Liver (tissue), 9 donors: ENCODE data around the gene GRK6. TPM values are rescaled to one million over a fixed set of nuclear protein-coding genes. Genes with fewer than 3 reads are reported as not detected.

Experiments
- DNase-seq: peaks from one replicate; pipeline ENCODE4 v3.0.0-alpha.2; 2017; ENCODE audit warnings: low spot score
- H3K27ac ChIP-seq, 2 donors: one replicate each; pipeline ENCODE4 v1.7.0; 2013; ENCODE audit warnings: inconsistent platforms in 2 of 2, low read length in 2 of 2, control low read depth in 1 of 2, low read depth in 1 of 2, mild to moderate bottlenecking in 1 of 2
- H3K27me3 ChIP-seq, 4 donors: one replicate each; pipeline versions ENCODE4 v1.6.1 to v1.7.0; 2013; ENCODE audit warnings: low read length in 3 of 4, inconsistent platforms in 1 of 4, mild to moderate bottlenecking in 1 of 4, moderate library complexity in 1 of 4; ENCODE audit not compliant: control insufficient read depth in 4 of 4, insufficient read depth in 4 of 4
- H3K36me3 ChIP-seq, 4 donors: one replicate each; pipeline versions ENCODE4 v1.6.1 to v1.7.0; 2013; ENCODE audit warnings: low read length in 3 of 4, mild to moderate bottlenecking in 3 of 4, low read depth in 1 of 4, moderate library complexity in 1 of 4; ENCODE audit not compliant: control insufficient read depth in 4 of 4, insufficient read depth in 3 of 4
- H3K4me1 ChIP-seq, 4 donors: one replicate each; pipeline versions ENCODE4 v1.6.1 to v1.7.0; 2013; ENCODE audit warnings: low read length in 3 of 4, mild to moderate bottlenecking in 3 of 4, moderate library complexity in 1 of 4; ENCODE audit not compliant: control insufficient read depth in 4 of 4, insufficient read depth in 4 of 4
- H3K4me3 ChIP-seq, 3 donors: one replicate each; pipeline versions ENCODE4 v1.6.1 to v1.7.0; 2013; ENCODE audit warnings: low read length in 3 of 3, control low read depth in 1 of 3, low read depth in 1 of 3, mild to moderate bottlenecking in 1 of 3
- H3K9ac ChIP-seq, 2 donors: one replicate each; pipeline ENCODE4 v1.7.0; 2013; ENCODE audit warnings: low read length in 2 of 2, mild to moderate bottlenecking in 2 of 2, moderate library complexity in 2 of 2, control low read depth in 1 of 2, low read depth in 1 of 2
- H3K9me3 ChIP-seq, 4 donors: one replicate each; pipeline versions ENCODE4 v1.6.1 to v1.7.0; 2013; ENCODE audit warnings: low read length in 3 of 4; ENCODE audit not compliant: control insufficient read depth in 4 of 4
- ATF3 ChIP-seq: IDR thresholded peaks from 2 replicates; pipeline ENCODE4 v1.6.1; 2016; ENCODE audit warnings: antibody characterized with exemption
- CTCF ChIP-seq: fragments of 150-350 bp; IDR thresholded peaks from 2 replicates; pipeline ENCODE4 v1.5.1; 2017; ENCODE audit warnings: improper control_type of control experiment, low read depth, low read length; ENCODE audit not compliant: missing input control
- EGR1 ChIP-seq, 2 donors: IDR thresholded peaks; 2 replicates each; pipeline ENCODE4 v1.6.1; 2016 to 2018; ENCODE audit warnings: antibody characterized with exemption in 2 of 2, low read depth in 2 of 2
- FOXA1 ChIP-seq: IDR thresholded peaks from 2 replicates; pipeline ENCODE4 v1.6.1; 2016; ENCODE audit warnings: antibody characterized with exemption
- FOXA2 ChIP-seq: IDR thresholded peaks from 2 replicates; pipeline ENCODE4 v1.6.1; 2016; ENCODE audit warnings: antibody characterized with exemption
- GABPA ChIP-seq, 2 donors: IDR thresholded peaks in 1 of 2; conservative IDR thresholded peaks in 1 of 2; 2 replicates each; pipeline ENCODE4 v1.6.1; 2016; ENCODE audit warnings: antibody characterized with exemption in 2 of 2, mild to moderate bottlenecking in 1 of 2, moderate library complexity in 1 of 2
- HNF4A ChIP-seq, 2 donors: conservative IDR thresholded peaks; 2 replicates each; pipeline ENCODE4 v1.6.1; 2016; ENCODE audit warnings: antibody characterized with exemption in 2 of 2, mild to moderate bottlenecking in 2 of 2
- HNF4G ChIP-seq: IDR thresholded peaks from 2 replicates; pipeline ENCODE4 v1.6.1; 2016; ENCODE audit warnings: antibody characterized with exemption
- JUND ChIP-seq, 2 donors: IDR thresholded peaks; 2 replicates each; pipeline ENCODE4 v1.6.1; 2016; ENCODE audit warnings: antibody characterized with exemption in 2 of 2
- MAX ChIP-seq: IDR thresholded peaks from 2 replicates; pipeline ENCODE4 v1.6.1; 2016; ENCODE audit warnings: antibody characterized with exemption
- NR2F2 ChIP-seq: IDR thresholded peaks from 2 replicates; pipeline ENCODE4 v1.6.1; 2016; ENCODE audit warnings: antibody characterized with exemption
- RAD21 ChIP-seq, 2 donors: IDR thresholded peaks; 2 replicates each; pipeline ENCODE4 v1.6.1; 2016; ENCODE audit warnings: antibody characterized with exemption in 2 of 2, mild to moderate bottlenecking in 2 of 2
- RXRA ChIP-seq, 2 donors: IDR thresholded peaks; 2 replicates each; pipeline ENCODE4 v1.6.1; 2017 to 2018; ENCODE audit warnings: antibody characterized with exemption in 2 of 2, mild to moderate bottlenecking in 1 of 2
- SP1 ChIP-seq: IDR thresholded peaks from 2 replicates; pipeline ENCODE4 v1.6.1; 2018; ENCODE audit warnings: antibody characterized with exemption, mild to moderate bottlenecking
- TAF1 ChIP-seq: conservative IDR thresholded peaks from 2 replicates; pipeline ENCODE4 v1.6.1; 2016; ENCODE audit warnings: antibody characterized with exemption, mild to moderate bottlenecking
- YY1 ChIP-seq: IDR thresholded peaks from 2 replicates; pipeline ENCODE4 v1.6.1; 2016; ENCODE audit warnings: antibody characterized with exemption, mild to moderate bottlenecking
- ZBTB33 ChIP-seq: IDR thresholded peaks from 2 replicates; pipeline ENCODE4 v1.6.1; 2016; ENCODE audit warnings: antibody characterized with exemption
- WGBS: extraction: QIAGEN DNeasy Blood & Tissue Kit; methylation state at CpG from one replicate; pipeline ENCODE4 v1.1.7; 2013; 5-methylcytosine and 5-hydroxymethylcytosine counted together
- polyA plus RNA-seq, 2 donors: library from polyadenylated mRNA; stranded (reverse) in 1 of 2; unstranded in 1 of 2; fragments of 200-250 nt in 1 of 2; fragments of >200 nt in 1 of 2; fragmentation: Nextera tagmentation in 1 of 2; extraction: Ambion mirVana in 1 of 2; gene quantifications; one replicate each; pipeline versions ENCODE4 v1.2.1 to v1.2.3, GENCODE V29; 2013 to 2015
- total RNA-seq, 2 donors: library from RNA; depleted of rRNA; stranded (reverse); fragments of >200 nt; gene quantifications; one replicate each; pipeline ENCODE4 v1.2.3, GENCODE V29; 2014
- TF ChIP-seq, protein P1 (sequence below): IDR thresholded peaks from 2 replicates; pipeline ENCODE4 v1.6.1; 2016; ENCODE audit warnings: antibody characterized with exemption, mild to moderate bottlenecking
- donor health status: healthy.
- donor health status: healthy.
- donor health status: healthy.
- donor health status: healthy.
- donor health status: healthy.

GRK6 gene
- total and polyA plus RNA-seq, 4 donors: 3.1 to 24.0 (median 10.8) TPM

- Histone ChIP-seq H3K27me3 (no peaks in the 10 kb centered on the region), H3K9ac (no peak within 1 kb of the TSS), H3K4me1 (peaks cover 0 to 6% (median 3%) of the 10 kb centered on the region in 4 donors), H3K27ac (no peak within 1 kb of the TSS), H3K36me3 (no peaks in the 10 kb centered on the region), H3K9me3 (no peaks in the 10 kb centered on the region), H3K4me3 (peak within 1 kb of the TSS in 1 of 3 donors; percentile 57)
- 6% methylated on average over 68 of the region's 69 CpGs for WGBS
- TF ChIP-seq RXRA (IDR thresholded peaks at IDR 0.05) (no peak), FOXA1 (no peak), JUND (IDR thresholded peaks at IDR 0.05) (no peak), YY1 (no peak), GABPA (IDR thresholded peaks at IDR 0.05 in 1 of 2, conservative IDR thresholded peaks at IDR 0.05 in 1 of 2) (no peak), MAX (no peak)
- TF ChIP-seq, protein P1, sequence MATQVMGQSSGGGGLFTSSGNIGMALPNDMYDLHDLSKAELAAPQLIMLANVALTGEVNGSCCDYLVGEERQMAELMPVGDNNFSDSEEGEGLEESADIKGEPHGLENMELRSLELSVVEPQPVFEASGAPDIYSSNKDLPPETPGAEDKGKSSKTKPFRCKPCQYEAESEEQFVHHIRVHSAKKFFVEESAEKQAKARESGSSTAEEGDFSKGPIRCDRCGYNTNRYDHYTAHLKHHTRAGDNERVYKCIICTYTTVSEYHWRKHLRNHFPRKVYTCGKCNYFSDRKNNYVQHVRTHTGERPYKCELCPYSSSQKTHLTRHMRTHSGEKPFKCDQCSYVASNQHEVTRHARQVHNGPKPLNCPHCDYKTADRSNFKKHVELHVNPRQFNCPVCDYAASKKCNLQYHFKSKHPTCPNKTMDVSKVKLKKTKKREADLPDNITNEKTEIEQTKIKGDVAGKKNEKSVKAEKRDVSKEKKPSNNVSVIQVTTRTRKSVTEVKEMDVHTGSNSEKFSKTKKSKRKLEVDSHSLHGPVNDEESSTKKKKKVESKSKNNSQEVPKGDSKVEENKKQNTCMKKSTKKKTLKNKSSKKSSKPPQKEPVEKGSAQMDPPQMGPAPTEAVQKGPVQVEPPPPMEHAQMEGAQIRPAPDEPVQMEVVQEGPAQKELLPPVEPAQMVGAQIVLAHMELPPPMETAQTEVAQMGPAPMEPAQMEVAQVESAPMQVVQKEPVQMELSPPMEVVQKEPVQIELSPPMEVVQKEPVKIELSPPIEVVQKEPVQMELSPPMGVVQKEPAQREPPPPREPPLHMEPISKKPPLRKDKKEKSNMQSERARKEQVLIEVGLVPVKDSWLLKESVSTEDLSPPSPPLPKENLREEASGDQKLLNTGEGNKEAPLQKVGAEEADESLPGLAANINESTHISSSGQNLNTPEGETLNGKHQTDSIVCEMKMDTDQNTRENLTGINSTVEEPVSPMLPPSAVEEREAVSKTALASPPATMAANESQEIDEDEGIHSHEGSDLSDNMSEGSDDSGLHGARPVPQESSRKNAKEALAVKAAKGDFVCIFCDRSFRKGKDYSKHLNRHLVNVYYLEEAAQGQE: no peak
- DNase-seq: no peak
These were observed 47.0 kb downstream of the GRK6 start, which contains the start of gene DBN1 for GRCh38 chr5:177473443-177474001. DBN1 (minus strand) TSS chr5:177473634; CDS start chr5:177473521, 113 bp downstream.

DNA sequence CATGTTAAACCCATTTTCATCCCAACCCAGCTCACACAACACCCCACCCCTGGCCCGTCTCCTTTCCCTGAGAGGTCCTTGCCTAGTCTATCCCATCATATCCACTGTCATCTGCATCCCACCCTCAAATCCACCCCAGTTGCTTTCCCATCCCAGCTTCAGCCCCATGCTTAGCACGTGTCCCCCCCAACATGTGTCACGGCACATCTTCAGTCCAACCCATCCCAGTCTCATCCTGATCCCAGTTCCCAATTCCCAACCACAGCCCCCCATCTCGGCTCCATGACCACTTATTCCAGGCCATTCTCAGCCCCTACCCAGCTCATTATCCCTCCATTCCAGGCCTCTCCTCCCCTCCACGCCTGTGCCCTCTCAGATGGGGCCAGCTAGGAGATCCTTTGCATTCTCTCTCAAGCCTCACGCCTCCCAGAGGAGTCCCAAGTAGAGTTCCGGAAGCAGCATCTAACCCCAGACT, 47.6 kb downstream of the GRK6 start:
- Histone ChIP-seq H3K4me1 (peaks cover 3 to 11% (median 5%) of the 10 kb centered on the region in 4 donors), H3K36me3 (no peaks in the 10 kb centered on the region), H3K4me3 (no peak overlapping the region)

More for the DNA sequence above, 47.6 kb downstream of the GRK6 start:
- Histone ChIP-seq H3K9ac (no peak overlapping the region), H3K9me3 (no peaks in the 10 kb centered on the region), H3K27ac (no peak overlapping the region), H3K27me3 (no peaks in the 10 kb centered on the region)
- WGBS: 76% methylated on average over 7 of the region's 7 CpGs
- TF ChIP-seq NR2F2: no peak
- TF ChIP-seq HNF4A (conservative IDR thresholded peaks at IDR 0.05): no peak
- TF ChIP-seq, protein P1: no peak
- no peak for TF ChIP-seq EGR1 (IDR thresholded peaks at IDR 0.05; ENCODE audit: low read depth in 2 of 2)
- TF ChIP-seq MAX: no peak
- TF ChIP-seq RXRA (IDR thresholded peaks at IDR 0.05): no peak
- TF ChIP-seq TAF1: no peak
- TF ChIP-seq CTCF: no peak
- no peak for TF ChIP-seq ATF3
- TF ChIP-seq FOXA1: no peak
- TF ChIP-seq FOXA2: no peak
- TF ChIP-seq RAD21 (IDR thresholded peaks at IDR 0.05): no peak
- TF ChIP-seq SP1: no peak
- no peak for TF ChIP-seq HNF4G
- TF ChIP-seq GABPA (IDR thresholded peaks at IDR 0.05 in 1 of 2, conservative IDR thresholded peaks at IDR 0.05 in 1 of 2): no peak
- TF ChIP-seq JUND (IDR thresholded peaks at IDR 0.05): no peak
- TF ChIP-seq ZBTB33: no peak
- no peak for TF ChIP-seq YY1
- DNase-seq: no peak
